IMR-90 (cell line): ENCODE measurements around the gene ATP6V0C. TPM values are rescaled to one million over a fixed set of nuclear protein-coding genes. Genes with fewer than 3 reads are reported as not detected.

ENCODE experiments used
- ATAC-seq: fragments of 200-7000 bp; cut with Tn5 transposase; 2 replicates; pipeline ENCODE4 v1.9.1; 2020; ENCODE audit warnings: low read depth, mild to moderate bottlenecking, moderate library complexity
- BruUV-seq: library from RNA; stranded (reverse); fragments of 400-500 nt; replicated peaks from 2 replicates; lab custom pipeline; 2021; lab: Mats Ljungman, UMichigan
- CTCF ChIA-PET: fragments of 300-600 bp; formaldehyde crosslinking; extraction: SDS; loops from one replicate; lab custom pipeline; 2021; ENCODE audit warnings: antibody characterized with exemption; lab: Yijun Ruan, JAX
- POLR2A ChIA-PET: fragments of 300-600 bp; sonication (Branson Sonifier 250); formaldehyde crosslinking; loops from one replicate; lab custom pipeline; 2022; ENCODE audit warnings: antibody characterized with exemption; ENCODE audit not compliant: unreplicated experiment; lab: Charles Lee
- DNase-seq: peaks from one replicate; pipeline ENCODE4 v3.0.0; 2013
- H2AFZ ChIP-seq: replicated peaks from 2 replicates; pipeline ENCODE3; 2013; ENCODE audit warnings: low read length, mild to moderate bottlenecking; ENCODE audit not compliant: poor library complexity
- H2AK5ac ChIP-seq: 2 replicates; pipeline ENCODE4 v1.6.1; 2013; ENCODE audit warnings: low read depth, low read length, inconsistent platforms
- H2AK9ac ChIP-seq: replicated peaks from 2 replicates; pipeline ENCODE3; 2013; ENCODE audit warnings: mild to moderate bottlenecking, low read depth, low read length, moderate library complexity; ENCODE audit not compliant: poor library complexity
- H2BK120ac ChIP-seq: 2 replicates; pipeline ENCODE4 v1.6.1; 2013; ENCODE audit warnings: low read depth, low read length, inconsistent platforms
- H2BK15ac ChIP-seq: 3 replicates; pipeline ENCODE4 v1.6.1; 2013; ENCODE audit warnings: low read depth, low read length, inconsistent platforms
- H2BK20ac ChIP-seq: 2 replicates; pipeline ENCODE4 v1.6.1; 2013; ENCODE audit warnings: low read depth, mild to moderate bottlenecking, inconsistent platforms, low read length, moderate library complexity
- H2BK5ac ChIP-seq: 2 replicates; pipeline ENCODE4 v1.6.1; 2013; ENCODE audit warnings: mild to moderate bottlenecking, low read depth, low read length, inconsistent platforms; ENCODE audit not compliant: poor library complexity, severe bottlenecking
- H3K14ac ChIP-seq: replicated peaks from 2 replicates; pipeline ENCODE4 v1.6.1; 2013; ENCODE audit warnings: low read depth, low read length, inconsistent platforms
- H3K18ac ChIP-seq: 2 replicates; pipeline ENCODE4 v1.6.1; 2013; ENCODE audit warnings: low read depth, low read length, control low read depth
- H3K23ac ChIP-seq: 2 replicates; pipeline ENCODE4 v1.6.1; 2013; ENCODE audit warnings: low read depth, low read length, inconsistent platforms
- H3K27ac ChIP-seq: 2 replicates; pipeline ENCODE4 v1.5.1; 2013; ENCODE audit warnings: mild to moderate bottlenecking, control low read depth, low read length; ENCODE audit not compliant: insufficient read depth
- H3K27me3 ChIP-seq: 2 replicates; pipeline ENCODE4 v1.6.1; 2013; ENCODE audit warnings: low read length; ENCODE audit not compliant: control insufficient read depth, insufficient read depth
- H3K36me3 ChIP-seq: 2 replicates; pipeline ENCODE4 v1.6.1; 2013; ENCODE audit warnings: low read length, mixed read lengths; ENCODE audit not compliant: control insufficient read depth, insufficient read depth
- H3K4ac ChIP-seq: 2 replicates; pipeline ENCODE4 v1.6.1; 2013; ENCODE audit warnings: low read depth, low read length, inconsistent platforms
- H3K4me1 ChIP-seq: 2 replicates; pipeline ENCODE4 v1.6.1; 2013; ENCODE audit warnings: low read length, mixed read lengths; ENCODE audit not compliant: control insufficient read depth, insufficient read depth
- H3K4me2 ChIP-seq: 2 replicates; pipeline ENCODE4 v1.6.1; 2013; ENCODE audit warnings: low read depth, mild to moderate bottlenecking, control low read depth, low read length, moderate library complexity
- H3K4me3 ChIP-seq: 2 replicates; pipeline ENCODE4 v1.5.1; 2013; ENCODE audit warnings: low read depth, mild to moderate bottlenecking, control low read depth, low read length, moderate library complexity; ENCODE audit not compliant: insufficient read depth
- H3K56ac ChIP-seq: 2 replicates; pipeline ENCODE4 v1.6.1; 2013; ENCODE audit warnings: low read length, inconsistent platforms; ENCODE audit not compliant: insufficient read depth; ENCODE audit errors: extremely low read depth
- H3K79me1 ChIP-seq, 2 experiments: 2 replicates each; pipeline ENCODE4 v1.6.1; 2013; ENCODE audit warnings: low read length in 2 of 2, inconsistent platforms in 1 of 2, low read depth in 1 of 2
- H3K9ac ChIP-seq: 2 replicates; pipeline ENCODE4 v1.6.1; 2013; ENCODE audit warnings: low read depth, low read length, control low read depth
- H3K9me1 ChIP-seq: 2 replicates; pipeline ENCODE4 v1.6.1; 2013; ENCODE audit warnings: low read length, inconsistent platforms; ENCODE audit not compliant: insufficient read depth
- H3K9me3 ChIP-seq: 2 replicates; pipeline ENCODE4 v1.6.1; 2013; ENCODE audit warnings: low read length; ENCODE audit not compliant: control insufficient read depth, insufficient read depth
- H4K20me1 ChIP-seq: 2 replicates; pipeline ENCODE4 v1.6.1; 2013; ENCODE audit warnings: low read length, inconsistent platforms; ENCODE audit not compliant: insufficient read depth
- H4K5ac ChIP-seq: 2 replicates; pipeline ENCODE4 v1.6.1; 2013; ENCODE audit warnings: mild to moderate bottlenecking, low read depth, low read length, control low read depth
- H4K8ac ChIP-seq, 2 experiments: 2 replicates each; pipeline ENCODE4 v1.6.1; 2013; ENCODE audit warnings: low read depth in 2 of 2, low read length in 2 of 2, control low read depth in 1 of 2, inconsistent platforms in 1 of 2
- H4K91ac ChIP-seq: 2 replicates; pipeline ENCODE4 v1.6.1; 2013; ENCODE audit warnings: low read depth, low read length, inconsistent platforms; ENCODE audit not compliant: insufficient read depth
- CHD1 ChIP-seq: IDR thresholded peaks from 2 replicates; pipeline ENCODE4 v1.6.1; 2012; ENCODE audit warnings: low read depth, low read length, improper control_type of control experiment
- ELK1 ChIP-seq: fragments of 150-350 bp; IDR thresholded peaks from 2 replicates; pipeline ENCODE4 v1.6.1; 2016; ENCODE audit warnings: low read depth, mild to moderate bottlenecking, low read length, moderate library complexity, borderline replicate concordance
- WGBS, 2 experiments: methylation state at CpG; one replicate each; pipeline versions ENCODE4 v1.1.5 to v1.1.7; 2013; ENCODE audit warnings: missing lambda C conversion rate in 2 of 2; ENCODE audit not compliant: insufficient read length in 1 of 2; ENCODE audit errors: extremely low coverage in 2 of 2; 5-methylcytosine and 5-hydroxymethylcytosine counted together
- dilution Hi-C: fragments of 300-500 bp; cut with HindIII; formaldehyde crosslinking; loops from one replicate; pipeline ENCODE4 v1.14.3; 2018; ENCODE audit warnings: low sequenced_read_pairs; ENCODE audit not compliant: unreplicated experiment
- in situ Hi-C: fragments of 300-500 bp; cut with MboI; formaldehyde crosslinking; loops from 3 replicates; pipeline ENCODE4 v1.14.3; 2019; ENCODE audit warnings: low sequenced_read_pairs, inconsistent platforms, mixed read lengths
- intact Hi-C: fragments of 100-400 bp; cut with micrococcal nuclease; formaldehyde crosslinking; loops from 2 replicates; pipeline ENCODE4 v1.10.0; 2022
- polyA plus RNA-seq, 3 experiments: library from polyadenylated mRNA; depleted of rRNA; stranded (reverse); fragments of >200 nt; gene quantifications; 2 replicates each; pipeline ENCODE4 v1.2.3, GENCODE V29; 2012; ENCODE audit warnings: low replicate concordance in 1 of 3
- total RNA-seq: library from RNA; depleted of rRNA; stranded (reverse); fragments of >200 nt; gene quantifications from 2 replicates; pipeline ENCODE4 v1.2.3, GENCODE V29; 2012
- TF ChIP-seq, protein P1 (sequence below): conservative IDR thresholded peaks from 2 replicates; pipeline ENCODE4 v1.5.1; 2012; ENCODE audit warnings: mild to moderate bottlenecking, low read depth, low read length, improper control_type of control experiment

ATP6V0C gene
- total and polyA plus RNA-seq, 2 of the 4 experiments (the other 2 are of a cell fraction), result 8.4 to 107 TPM

DNA sequence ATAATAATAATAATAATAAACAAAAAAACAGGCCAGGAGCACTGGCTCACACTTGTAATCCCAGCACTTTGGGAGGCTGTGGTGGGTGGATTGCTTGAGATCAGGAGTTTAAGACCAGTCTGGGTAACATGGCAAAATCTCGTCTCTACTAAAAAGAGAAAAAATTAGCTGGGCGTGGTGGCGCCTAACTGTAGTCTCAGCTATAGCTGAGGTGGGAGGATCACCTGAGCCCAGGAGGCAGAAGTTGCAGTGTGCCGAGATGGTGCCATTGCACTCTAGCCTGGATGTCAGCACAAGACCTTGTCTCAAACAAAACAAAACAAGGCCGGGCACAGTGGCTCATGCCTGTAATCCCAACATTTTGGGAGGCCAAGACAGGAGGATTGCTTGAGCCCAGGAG is 18.7 kb upstream of the ATP6V0C start:
- TF ChIP-seq, protein P1, sequence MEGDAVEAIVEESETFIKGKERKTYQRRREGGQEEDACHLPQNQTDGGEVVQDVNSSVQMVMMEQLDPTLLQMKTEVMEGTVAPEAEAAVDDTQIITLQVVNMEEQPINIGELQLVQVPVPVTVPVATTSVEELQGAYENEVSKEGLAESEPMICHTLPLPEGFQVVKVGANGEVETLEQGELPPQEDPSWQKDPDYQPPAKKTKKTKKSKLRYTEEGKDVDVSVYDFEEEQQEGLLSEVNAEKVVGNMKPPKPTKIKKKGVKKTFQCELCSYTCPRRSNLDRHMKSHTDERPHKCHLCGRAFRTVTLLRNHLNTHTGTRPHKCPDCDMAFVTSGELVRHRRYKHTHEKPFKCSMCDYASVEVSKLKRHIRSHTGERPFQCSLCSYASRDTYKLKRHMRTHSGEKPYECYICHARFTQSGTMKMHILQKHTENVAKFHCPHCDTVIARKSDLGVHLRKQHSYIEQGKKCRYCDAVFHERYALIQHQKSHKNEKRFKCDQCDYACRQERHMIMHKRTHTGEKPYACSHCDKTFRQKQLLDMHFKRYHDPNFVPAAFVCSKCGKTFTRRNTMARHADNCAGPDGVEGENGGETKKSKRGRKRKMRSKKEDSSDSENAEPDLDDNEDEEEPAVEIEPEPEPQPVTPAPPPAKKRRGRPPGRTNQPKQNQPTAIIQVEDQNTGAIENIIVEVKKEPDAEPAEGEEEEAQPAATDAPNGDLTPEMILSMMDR, result no peak
- TF ChIP-seq CHD1 (no peak), ELK1 (no peak)
- in situ Hi-C loops, result loop anchor here (5.0 kb wide), 1 partner anchor 153 kb away; the partner anchor contains the start of gene ABCA3
- no peak overlapping the region for H3K27ac ChIP-seq
- 87% methylated on average over 4 of the region's 5 CpGs; no CpG with 5 or more reads in 1 of the 2 experiments for WGBS, 2 experiments
- intact Hi-C loops, result no loop called here
- H3K9ac ChIP-seq, result no peak overlapping the region
- H3K4me3 ChIP-seq, result no peak overlapping the region
- no peak overlapping the region for H4K5ac ChIP-seq
- no peak overlapping the region for H4K91ac ChIP-seq
- CTCF ChIA-PET, result no interaction called here
- H2AFZ ChIP-seq, result no peak overlapping the region
- H4K8ac ChIP-seq, result no peak overlapping the region
- H3K27me3 ChIP-seq, result no peaks in the 10 kb centered on the region
- no peak overlapping the region for H3K56ac ChIP-seq
- BruUV-seq, result no TSS peak
- no peak overlapping the region for H3K4me2 ChIP-seq
- no peaks in the 10 kb centered on the region; the same call in 1 of the 2 replicates for H3K4me1 ChIP-seq
- H3K79me1 ChIP-seq, result peaks cover 3 to 20% of the 10 kb centered on the region in 2 experiments
- no peak overlapping the region for H2AK5ac ChIP-seq
- DNase-seq (no peak), ATAC-seq (no peak)
- H2AK9ac ChIP-seq, result no peak overlapping the region
- POLR2A ChIA-PET, result no interaction called here
- no peaks in the 10 kb centered on the region for H3K9me1 ChIP-seq
- H3K14ac ChIP-seq, result no peak overlapping the region
- H3K36me3 ChIP-seq, result peaks cover 21% of the 10 kb centered on the region; the same call in 1 of the 2 replicates
- no peak overlapping the region for H3K18ac ChIP-seq
- no peak overlapping the region for H3K4ac ChIP-seq
- H2BK20ac ChIP-seq, result no peak overlapping the region
- no peaks in the 10 kb centered on the region for H3K9me3 ChIP-seq
- H4K20me1 ChIP-seq, result peaks cover 11% of the 10 kb centered on the region; the same call in 1 of the 2 replicates
- no peak overlapping the region for H3K23ac ChIP-seq
- dilution Hi-C loops, result no loop called here
- H2BK120ac ChIP-seq, result no peak overlapping the region
- no peak overlapping the region for H2BK5ac ChIP-seq
- no peak overlapping the region for H2BK15ac ChIP-seq
